Measurements from ENCODE around the gene SEMA6D.

GRCh38 chr15:47675735-47676134, 41.6 kb upstream of the SEMA6D start:
- no peak for TF ChIP-seq POLR2A (IDR thresholded peaks at IDR 0.05; ENCODE audit: low read depth, low read length)
- no peak for TF ChIP-seq POLR2AphosphoS5 (IDR thresholded peaks at IDR 0.05; ENCODE audit: low read depth, low read length)

Measured in GM12891 (cell line).